Glomerular endothelial cell (primary cell): ENCODE measurements around the gene CASK. TPM values are rescaled to one million over a fixed set of nuclear protein-coding genes. Genes with fewer than 3 reads are reported as not detected.

ENCODE experiments used
- DNase-seq: peaks from one replicate; pipeline ENCODE4 v3.0.0-alpha.2; 2011; ENCODE audit warnings: low read depth, low spot score; ENCODE audit errors: extremely low read depth
- total RNA-seq: library from RNA; depleted of rRNA; stranded (reverse); fragments of >200 nt; gene quantifications from 2 replicates; pipeline ENCODE4 v1.2.3, GENCODE V29; 2015

CASK gene, protein sequence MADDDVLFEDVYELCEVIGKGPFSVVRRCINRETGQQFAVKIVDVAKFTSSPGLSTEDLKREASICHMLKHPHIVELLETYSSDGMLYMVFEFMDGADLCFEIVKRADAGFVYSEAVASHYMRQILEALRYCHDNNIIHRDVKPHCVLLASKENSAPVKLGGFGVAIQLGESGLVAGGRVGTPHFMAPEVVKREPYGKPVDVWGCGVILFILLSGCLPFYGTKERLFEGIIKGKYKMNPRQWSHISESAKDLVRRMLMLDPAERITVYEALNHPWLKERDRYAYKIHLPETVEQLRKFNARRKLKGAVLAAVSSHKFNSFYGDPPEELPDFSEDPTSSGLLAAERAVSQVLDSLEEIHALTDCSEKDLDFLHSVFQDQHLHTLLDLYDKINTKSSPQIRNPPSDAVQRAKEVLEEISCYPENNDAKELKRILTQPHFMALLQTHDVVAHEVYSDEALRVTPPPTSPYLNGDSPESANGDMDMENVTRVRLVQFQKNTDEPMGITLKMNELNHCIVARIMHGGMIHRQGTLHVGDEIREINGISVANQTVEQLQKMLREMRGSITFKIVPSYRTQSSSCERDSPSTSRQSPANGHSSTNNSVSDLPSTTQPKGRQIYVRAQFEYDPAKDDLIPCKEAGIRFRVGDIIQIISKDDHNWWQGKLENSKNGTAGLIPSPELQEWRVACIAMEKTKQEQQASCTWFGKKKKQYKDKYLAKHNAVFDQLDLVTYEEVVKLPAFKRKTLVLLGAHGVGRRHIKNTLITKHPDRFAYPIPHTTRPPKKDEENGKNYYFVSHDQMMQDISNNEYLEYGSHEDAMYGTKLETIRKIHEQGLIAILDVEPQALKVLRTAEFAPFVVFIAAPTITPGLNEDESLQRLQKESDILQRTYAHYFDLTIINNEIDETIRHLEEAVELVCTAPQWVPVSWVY
- 21.3 and 31.0 TPM in 2 replicates for total RNA-seq

DNA sequence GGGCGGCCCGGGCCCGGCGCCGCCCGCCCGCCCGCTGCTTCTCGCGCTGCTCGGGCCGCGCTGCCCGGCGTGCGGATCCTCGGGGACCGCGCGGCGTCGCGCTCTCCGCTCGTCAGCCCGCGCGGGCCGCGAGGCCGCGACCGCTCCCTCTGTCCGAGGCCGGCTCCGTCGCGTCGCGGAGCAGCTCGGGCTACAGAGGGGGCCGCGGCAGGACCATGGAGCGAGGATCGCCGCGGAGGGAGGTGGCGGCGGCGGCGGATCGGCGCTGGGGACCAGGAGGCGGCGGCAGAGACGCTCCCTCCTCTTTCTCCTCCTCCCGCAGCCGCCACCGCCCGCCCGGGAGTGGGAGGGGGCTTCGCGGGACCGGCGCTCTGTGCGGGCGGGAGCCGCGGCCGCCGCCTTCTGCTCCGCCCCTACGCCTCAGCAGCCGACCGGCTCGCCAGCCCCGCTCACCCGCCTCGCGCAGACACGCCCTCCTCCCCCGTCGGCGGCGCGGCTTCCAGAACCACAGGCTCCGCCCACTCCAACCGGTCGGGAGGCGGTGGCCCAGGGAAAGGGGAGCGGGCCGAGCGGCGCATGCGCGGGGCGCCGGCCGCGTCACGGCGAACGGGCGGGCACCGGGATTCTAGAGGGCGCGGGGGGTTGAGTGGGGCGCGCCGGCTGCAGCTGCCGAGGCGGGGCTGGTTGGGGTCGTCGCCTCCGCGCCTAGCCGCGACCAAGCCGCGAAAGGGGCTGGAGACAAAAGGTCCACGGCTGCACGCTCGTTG is at the start of gene CASK:
Gene CASK, minus strand, starts transcription at position 344 of the 767 bp plus-strand sequence. CDS start 566 bp downstream, outside the sequence.
- no peak for DNase-seq

DNA sequence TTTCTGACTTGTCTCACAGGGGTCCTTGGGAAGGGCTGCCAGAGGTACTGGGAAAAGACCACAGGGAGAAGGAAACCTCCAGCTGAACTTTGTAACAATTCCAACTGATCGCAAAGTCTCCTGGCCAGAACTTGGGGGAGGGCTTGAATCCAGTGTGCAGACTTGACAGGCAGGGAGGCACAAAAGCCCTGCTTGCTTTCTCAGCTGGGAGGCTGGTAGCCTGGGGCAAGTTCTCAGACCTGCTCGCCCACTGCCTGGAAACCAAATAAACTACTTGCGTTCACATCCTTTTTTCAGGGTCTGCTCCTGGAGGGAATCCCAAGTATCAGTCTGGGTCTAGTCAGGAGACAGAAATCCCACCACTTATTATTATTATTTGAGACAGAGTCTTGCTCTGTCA is 48.0 kb upstream of the CASK start:
- DNase-seq: no peak

DNA sequence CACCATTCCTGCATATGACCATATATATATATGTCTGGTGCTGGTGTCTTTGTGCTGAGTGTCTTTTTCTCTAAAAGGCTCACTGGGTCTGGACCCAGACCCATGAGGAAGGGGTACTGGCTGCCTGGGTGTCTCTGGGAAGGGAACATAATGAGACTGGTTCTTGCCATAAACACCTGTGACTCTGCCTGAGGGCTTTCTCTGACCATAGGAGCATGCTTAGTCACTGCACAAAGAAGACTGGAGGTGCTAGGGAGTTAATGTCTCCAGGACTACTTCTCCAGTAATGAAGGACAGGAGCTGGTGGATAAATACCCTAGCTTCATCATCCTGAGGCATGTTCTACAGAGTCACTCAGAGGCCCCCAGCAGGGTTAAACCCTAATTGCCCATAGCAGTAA is 47.1 kb upstream of the CASK start:
- DNase-seq: no peak

DNA sequence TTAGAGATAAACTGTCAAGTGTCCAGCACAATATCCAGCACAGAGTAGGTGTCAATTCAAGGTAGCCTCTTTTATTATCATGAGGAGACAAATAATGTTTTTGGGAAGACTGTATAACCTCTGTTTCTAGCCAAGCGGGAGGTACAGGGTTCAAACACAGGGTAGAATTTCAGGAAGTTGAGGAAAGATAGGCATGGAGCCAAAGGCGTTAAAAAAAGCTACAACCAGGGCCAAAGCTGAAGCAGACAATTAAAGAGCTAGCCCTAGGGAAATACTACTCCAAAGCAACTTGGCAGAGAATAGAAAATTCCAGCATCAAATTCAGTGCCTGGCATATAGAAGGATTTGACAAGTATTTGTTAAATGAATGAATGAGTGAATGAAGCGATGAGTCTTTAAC is 40.0 kb upstream of the CASK start:
- DNase-seq: no peak

DNA sequence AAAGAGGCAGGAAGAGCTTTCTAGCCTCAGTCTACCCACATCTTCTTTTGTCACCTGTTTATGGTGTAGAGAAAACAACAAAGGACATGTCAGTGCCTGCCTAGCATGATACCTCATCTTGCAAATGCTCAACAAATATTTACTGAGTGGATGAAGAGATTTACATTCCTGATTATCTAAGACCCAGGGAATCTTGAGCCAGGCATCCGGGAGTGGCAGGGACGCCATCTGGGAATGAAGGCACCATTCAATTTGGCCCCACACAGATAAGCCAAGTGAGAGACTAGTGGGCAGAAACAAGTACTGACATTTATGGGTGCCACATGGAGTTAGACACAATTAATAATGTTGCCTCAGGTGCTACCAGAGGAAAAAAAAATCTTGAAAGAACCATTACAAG is 36.8 kb upstream of the CASK start:
- no peak for DNase-seq

DNA sequence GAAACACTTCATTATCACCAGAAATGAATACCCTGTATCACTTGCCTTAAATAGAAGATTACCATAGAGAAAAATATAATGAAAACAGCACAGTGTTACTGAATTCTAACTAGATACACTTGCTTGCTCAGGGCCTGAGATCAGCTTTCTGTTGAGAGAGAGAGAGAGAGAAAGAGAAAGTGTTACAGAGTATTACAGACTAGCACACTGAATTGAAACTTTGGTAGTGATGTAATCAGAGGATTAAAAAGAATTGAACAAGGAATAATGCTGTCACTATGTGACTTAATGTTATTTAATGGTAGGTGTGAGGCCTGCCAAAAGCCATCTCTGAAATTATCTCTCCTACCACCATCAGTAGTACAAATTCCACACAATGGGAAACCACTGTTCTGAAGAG is 35.5 kb upstream of the CASK start:
- DNase-seq: no peak

DNA sequence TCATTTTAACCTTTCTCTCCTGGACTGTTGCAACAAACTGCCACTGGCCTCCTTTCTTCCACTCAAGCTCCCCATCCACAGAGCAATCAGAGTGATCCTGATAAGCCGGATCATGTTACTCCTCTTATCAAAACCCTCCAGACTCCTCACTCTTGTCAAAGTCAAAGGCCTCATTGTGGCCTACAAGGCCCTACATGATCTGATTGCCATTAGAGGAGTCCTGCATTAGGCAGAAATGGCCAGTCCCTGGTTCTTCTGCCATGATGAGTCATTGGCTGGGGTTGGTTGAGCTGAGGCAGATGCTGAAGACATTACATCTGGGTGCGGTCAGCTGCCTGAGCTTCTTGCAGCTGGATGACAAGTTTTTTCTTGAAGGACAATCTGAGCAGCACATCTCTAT is 32.7 kb upstream of the CASK start:
- DNase-seq: no peak

DNA sequence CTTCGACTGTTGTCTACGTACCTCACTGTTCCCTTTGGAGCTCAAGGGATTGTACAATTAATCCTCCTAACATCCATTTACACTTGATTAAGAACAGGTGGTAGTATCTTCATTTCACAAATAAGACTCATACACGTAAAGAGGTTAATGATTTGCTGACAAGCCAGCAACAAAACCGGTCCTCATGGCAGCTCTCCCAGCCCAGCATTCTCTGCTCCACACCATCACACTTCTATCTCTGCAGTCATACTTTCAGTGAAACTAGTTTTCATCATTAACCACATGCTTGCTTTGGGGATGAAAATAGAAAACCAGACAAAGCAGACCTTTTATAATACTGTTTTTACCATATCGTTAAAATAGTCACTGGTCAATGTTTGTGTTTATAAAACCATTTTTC is 28.7 kb upstream of the CASK start:
- DNase-seq: no peak

DNA sequence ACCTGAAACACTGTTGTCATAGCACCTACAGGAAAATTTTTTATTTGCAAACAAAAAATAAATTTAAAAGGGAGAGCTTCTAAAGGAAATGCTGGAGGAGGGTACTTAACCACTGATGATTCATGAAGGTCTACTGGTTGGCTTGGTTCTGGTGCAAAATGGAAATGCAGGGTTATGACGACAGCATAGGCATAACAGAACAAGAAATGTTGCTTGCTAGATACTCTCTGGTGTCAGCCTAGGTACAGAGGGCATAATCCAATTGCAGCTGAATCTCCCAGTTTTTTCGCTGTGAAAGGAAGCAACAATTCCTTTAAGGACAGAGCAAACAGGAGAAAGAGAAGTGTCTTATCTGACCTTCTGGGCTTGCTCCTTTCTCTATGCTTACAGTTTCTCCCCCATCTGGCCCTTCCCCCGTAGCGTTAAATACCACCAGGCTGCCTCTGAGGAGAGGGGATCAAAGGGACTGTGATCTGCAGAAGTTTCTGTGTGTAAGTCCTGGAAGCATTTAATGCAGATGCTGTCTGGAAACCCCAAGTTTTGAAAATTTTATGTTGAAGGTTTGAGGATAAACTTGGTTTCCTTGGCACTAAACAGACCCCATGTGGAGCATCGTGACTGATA is 23.7 kb upstream of the CASK start:
- DNase-seq: no peak

DNA sequence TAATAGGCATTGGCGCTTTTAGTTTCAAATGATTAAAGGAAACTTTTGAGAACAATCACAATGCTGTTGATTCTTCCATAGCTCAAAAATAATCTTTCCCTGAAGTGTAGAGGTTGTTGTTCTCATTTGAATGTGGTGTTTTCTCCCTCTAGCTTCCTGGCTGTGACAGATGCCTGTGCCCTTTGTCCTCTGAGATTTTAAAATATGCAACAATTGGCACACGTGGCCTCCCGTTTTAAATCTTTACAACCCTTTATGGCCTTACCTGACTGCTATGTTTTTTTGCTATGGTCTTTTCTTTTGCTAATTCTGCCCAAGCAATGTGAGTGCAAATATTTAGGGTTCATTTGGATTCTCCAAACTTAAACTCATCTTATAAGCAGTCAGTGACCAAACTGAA is 22.9 kb upstream of the CASK start:
- no peak for DNase-seq

DNA sequence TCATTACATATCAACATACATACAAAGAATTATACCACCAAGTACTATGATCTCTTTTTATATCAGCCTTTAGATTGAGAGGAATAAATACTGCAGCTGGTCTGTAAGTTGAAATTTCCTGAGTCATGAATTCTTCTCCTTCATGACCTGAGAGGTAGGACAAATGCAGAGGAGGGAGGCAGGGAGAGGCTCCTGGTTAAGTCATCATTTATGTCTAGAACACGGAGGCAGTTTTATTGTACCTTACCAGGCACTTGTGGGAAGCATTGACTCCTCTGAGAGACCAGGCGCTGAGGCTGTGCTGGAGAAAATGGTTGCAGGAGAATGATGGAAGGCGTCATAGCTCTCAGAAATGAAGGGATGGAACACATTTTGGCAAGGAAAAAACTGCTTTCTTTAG is 12.5 kb upstream of the CASK start:
- no peak for DNase-seq

DNA sequence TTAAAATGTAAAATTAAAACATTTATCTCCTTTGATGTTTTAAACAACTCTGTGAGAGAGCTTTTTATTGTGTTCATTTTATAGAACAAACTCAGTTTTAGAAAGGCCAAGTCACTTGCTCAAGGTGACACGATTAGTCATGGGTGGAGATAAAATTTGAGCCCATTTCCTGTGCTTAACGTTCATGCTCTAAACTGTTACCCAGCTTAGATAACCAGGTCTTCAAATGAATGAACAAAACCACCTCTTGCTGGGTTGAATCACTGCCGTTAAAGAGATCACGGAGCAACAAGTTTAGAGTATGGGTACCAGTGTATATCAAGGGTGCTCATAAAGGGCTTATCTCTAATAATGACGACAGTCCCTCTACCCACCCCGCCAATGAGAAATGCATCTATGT is 10.2 kb upstream of the CASK start:
- no peak for DNase-seq

DNA sequence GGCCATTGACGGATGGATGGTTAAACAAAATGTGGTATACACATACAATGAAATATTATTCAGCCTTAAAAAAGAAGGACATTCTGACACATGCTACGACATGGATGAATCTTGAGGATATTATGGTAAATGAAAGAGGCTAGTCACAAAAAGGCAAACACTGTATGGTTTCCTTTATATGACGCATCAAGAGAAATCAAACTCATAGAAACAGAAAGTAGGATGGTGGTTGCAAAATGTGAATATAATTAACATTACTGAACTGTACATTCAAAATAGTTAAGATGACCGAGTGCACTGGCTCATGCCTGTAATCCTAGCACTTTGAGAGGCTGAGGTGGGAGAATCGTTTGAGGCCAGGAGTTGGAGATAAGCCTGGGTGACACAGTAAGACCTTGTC is 9.5 kb upstream of the CASK start:
- DNase-seq: no peak

DNA sequence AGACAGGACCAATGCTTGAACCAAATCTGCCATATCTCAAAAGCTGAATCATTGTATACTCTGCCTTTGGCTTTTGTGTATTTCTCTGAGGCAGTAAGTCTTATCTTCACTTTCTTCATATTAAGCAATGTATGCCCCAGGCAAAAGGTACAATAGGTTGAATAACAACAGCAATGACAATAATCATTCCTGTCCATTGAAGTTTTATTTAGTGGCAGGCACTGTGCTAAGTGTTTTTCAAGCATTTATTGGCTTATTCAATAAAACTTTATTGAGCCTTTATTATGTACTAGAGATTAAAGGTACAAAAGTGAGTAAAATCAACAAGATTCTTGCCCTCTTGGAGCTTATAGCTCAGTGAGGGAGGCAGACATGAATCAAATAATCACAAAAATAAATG is 8.2 kb upstream of the CASK start:
- no peak for DNase-seq

DNA sequence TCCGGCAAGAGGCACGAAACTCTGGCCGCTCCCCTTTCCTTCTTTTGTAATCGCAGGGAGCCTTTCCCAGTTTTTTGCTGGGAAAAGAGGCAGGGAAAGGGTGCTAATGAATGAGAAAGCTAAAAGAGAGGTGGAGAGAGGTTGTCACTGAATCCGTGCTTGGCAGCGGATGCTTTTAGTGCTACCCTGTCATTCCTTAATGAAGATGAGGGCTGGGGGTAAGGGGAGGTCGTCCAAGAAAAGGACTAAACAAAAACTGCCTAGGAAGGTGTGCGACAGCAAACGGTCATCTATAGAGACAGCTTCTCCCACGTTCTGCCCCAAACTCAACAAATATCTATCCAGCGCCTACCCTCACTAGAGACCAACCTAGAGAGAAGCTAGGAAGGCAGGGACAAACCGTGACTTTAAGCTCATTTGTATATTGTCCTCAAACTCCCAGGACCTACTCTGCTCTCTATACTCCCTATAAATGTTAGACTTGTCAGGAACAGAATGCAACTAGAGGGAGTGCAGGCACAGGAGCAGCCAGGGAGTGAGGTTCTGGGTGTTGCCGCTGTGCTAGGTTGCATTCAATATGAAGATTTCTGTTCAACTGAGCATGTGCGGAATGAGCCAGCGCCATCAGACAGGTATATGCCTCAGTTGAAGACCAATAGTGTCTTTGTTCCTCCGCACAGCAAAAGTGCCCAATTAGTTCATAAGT is 777 bp upstream of the CASK start:
- DNase-seq: no peak

DNA sequence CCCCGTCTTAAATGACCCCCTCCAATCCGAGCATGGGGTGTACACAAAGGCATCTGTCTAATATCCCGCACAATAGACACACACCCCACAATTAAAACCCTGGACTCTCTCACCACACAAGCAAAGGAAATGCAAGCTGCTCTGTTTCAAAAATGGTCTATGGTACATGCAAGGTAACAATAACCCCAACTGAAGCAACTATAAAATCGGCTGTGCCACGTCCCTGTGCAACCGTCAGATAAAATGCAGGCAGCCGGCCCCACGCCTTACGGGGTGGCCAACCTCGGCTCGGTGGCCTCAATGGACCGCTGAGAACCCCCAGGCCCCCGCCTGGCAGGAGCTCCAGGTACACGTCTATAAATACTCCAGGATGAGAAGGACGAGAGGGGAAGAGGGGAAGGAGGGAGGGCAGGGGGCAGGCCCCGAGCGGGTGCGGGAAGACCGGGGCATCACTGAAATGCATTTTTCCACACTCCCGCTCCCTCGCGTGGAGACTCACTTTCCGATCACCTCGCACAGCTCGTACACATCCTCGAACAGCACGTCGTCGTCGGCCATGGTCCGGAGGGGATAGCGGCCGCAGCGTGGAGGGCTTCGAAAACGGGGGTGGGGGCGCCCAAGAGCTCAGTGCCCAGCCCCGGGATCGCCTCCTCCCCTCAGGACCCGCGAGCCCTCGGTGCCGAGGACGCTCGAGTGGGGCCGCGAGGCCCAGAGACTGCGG is 763 bp downstream of the CASK start:
- no peak for DNase-seq

DNA sequence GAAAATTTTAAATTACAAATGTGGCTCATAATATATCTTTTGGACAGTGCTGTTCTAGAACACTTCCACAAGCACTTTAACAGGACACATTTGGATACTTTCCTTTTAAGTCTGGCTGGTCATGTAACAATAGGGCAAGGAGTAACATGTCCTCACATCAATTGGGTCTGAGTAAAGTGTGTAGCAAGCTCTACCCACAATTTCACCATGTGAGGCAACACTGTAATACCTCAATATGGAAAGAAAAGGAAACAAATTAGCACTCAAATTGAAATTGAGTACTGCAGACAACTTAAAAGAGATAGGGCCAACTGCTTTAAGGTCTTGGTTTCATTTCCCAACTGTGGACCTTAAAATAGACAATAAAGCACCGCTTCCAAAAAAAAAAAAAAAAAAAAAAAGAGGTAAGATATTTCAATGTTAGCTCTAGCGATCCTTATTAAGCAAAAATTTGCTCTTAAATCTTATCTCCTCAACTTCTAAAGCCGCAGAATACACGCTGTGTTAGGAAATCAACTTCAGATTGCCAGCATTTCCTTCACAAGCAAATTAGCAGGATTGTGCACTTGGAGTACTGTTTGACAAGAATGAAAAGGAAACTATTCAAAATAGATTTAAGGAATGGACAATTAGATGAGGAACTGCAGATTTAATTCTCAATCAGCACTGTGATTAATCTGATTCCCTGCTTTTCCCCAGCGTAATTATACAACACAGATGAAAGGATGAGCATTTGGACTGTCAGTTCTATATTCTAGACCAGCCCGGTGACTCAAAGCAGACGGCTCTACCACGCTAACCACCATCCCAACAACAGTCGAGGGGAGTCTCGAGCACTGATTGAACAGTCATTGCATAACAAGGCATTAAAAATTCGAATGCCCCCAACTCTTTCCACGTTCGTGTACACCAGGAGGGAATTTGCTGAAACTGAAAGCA is 1.6 kb downstream of the CASK start:
- no peak for DNase-seq

DNA sequence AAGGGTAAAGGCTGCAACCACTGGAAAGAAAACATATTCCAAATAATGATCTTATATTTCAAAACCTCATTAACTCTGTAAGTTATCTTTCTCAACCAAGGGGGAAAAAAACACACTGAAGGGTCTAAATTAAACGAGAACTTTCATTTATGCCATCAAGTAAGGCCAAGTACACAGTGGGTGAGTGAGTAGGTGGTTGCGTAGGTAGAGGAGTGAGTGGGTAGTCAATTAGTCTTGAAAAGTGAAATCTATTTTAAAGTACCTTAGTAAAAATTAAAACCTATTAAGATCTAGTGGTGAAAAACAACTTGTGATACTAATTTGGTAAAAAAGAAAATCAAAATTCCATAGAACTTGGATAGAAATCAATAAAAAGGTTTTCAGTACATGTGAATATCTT is 3.5 kb downstream of the CASK start:
- no peak for DNase-seq
